Heart left ventricle (tissue), 16 donors: ENCODE data around the gene YPEL3. TPM values are rescaled to one million over a fixed set of nuclear protein-coding genes. Genes with fewer than 3 reads are reported as not detected.
A peak's percentile ranks its signal among the peaks of the same experiment; 100 is the strongest.

Experiments
- ATAC-seq, 4 donors: fragments of 200-7000 bp; cut with Tn5 transposase; one replicate each; pipeline ENCODE4 v1.9.1; 2020 to 2022; ENCODE audit warnings: moderate library complexity in 4 of 4, mild to moderate bottlenecking in 3 of 4, moderate number of reproducible peaks in 1 of 4
- DNase-seq, 5 donors: peaks; one replicate each; pipeline ENCODE4 v3.0.0-alpha.2; 2020
- H3K27ac ChIP-seq, 12 donors: fragments of 200-600 bp; sonication (generic) in 4 of 12; one replicate each; pipeline versions ENCODE4 v1.5.0 to v1.8.0; 2016 to 2022; ENCODE audit warnings: mild to moderate bottlenecking in 2 of 12
- H3K27me3 ChIP-seq, 9 donors: fragments of 200-600 bp; sonication (generic) in 2 of 9; one replicate each; pipeline versions ENCODE4 v1.5.1 to v1.8.0; 2016 to 2022; ENCODE audit warnings: mild to moderate bottlenecking in 3 of 9
- H3K36me3 ChIP-seq, 9 donors: fragments of 200-600 bp; sonication (generic) in 2 of 9; one replicate each; pipeline versions ENCODE4 v1.5.0 to v1.8.0; 2018 to 2022; ENCODE audit warnings: mild to moderate bottlenecking in 2 of 9
- H3K4me1 ChIP-seq, 12 donors: fragments of 200-600 bp; sonication (generic) in 4 of 12; one replicate each; pipeline versions ENCODE4 v1.5.0 to v1.8.0; 2016 to 2022; ENCODE audit warnings: mild to moderate bottlenecking in 3 of 12
- H3K4me3 ChIP-seq, 12 donors: fragments of 200-600 bp; sonication (generic) in 4 of 12; one replicate each; pipeline versions ENCODE4 v1.5.0 to v1.8.0; 2017 to 2022; ENCODE audit warnings: mild to moderate bottlenecking in 9 of 12, moderate library complexity in 4 of 12
- H3K9me3 ChIP-seq, 12 donors: fragments of 200-600 bp; sonication (generic) in 4 of 12; one replicate each; pipeline versions ENCODE4 v1.5.0 to v1.8.0; 2016 to 2022; ENCODE audit warnings: mild to moderate bottlenecking in 1 of 12
- POLR2A ChIP-seq, 2 donors: fragments of 450-650 bp; IDR thresholded peaks; one replicate each; pipeline ENCODE4 v1.6.1; 2017; ENCODE audit warnings: antibody characterized with exemption in 2 of 2, mild to moderate bottlenecking in 2 of 2, moderate library complexity in 2 of 2
- WGBS, 4 donors: extraction: QIAGEN DNeasy Blood & Tissue Kit in 2 of 4; methylation state at CpG; one replicate each; pipeline versions ENCODE4 v1.1.5 to v1.1.7; 2013 to 2018; 5-methylcytosine and 5-hydroxymethylcytosine counted together
- intact Hi-C, 10 donors: fragments of 100-400 bp; cut with DNase I; formaldehyde crosslinking; loops; one replicate each; pipeline versions ENCODE4 v1.11.1 to v1.14.2; 2022
- polyA plus RNA-seq, 2 donors: library from polyadenylated mRNA; stranded (reverse); fragments of 200-250 nt; gene quantifications; one replicate each; pipeline ENCODE4 v1.2.3, GENCODE V29; 2013
- total RNA-seq, 9 donors: library from RNA; depleted of rRNA in 2 of 9; stranded (reverse); fragments of >200 nt in 2 of 9; fragmentation: NEBNext Ultra II Directional in 3 of 9; extraction: Animal tissue kit (Norgen Biotek cat#: 25700) in 3 of 9; gene quantifications; one replicate each; pipeline versions ENCODE4 v1.1.0 to v1.2.4, GENCODE V29; 2016 to 2023
- TF ChIP-seq, protein P1 (sequence below), 12 donors: fragments of 200-600 bp; sonication (generic) in 4 of 12; IDR thresholded peaks; one replicate each; pipeline versions ENCODE4 v1.5.0 to v1.8.0; 2018 to 2022; ENCODE audit warnings: antibody characterized with exemption in 12 of 12, mild to moderate bottlenecking in 5 of 12
- donor health status: ischemic (EF 13 %, LVEDD 7.1; RV severe dilation, severe dysfunction).
- donor health status: healthy with polysubstance abuse.
- donor health status: DM: no; HTN: yes; CAD: no.
- donor health status: DM: no; HTN: no; CAD: no.
- donor health status: ischemic (EF 25% LVEDD 6.9; RV normal size, moderate dysfunction).
- donor health status: ischemic (EF 25% LVEDD 5.7; RV mildly dilated, moderate dysfunction).
- donor health status: healthy.
- donor health status: DM: yes; HTN: yes; CAD: no.
- donor health status: ischemic (EF 35%, LVEDD 5.7; RV mildly dilated, moderate dysfunction).
- donor health status: nonischemic (EF 11% LVEDD 7.7; RV severe dilation, severe dysfunction).
- donor health status: DM: yes; HTN: yes; CAD: no.
- donor health status: PGD.
- donor health status: ischemic (EF 29% LVEDD 5.4; RV normal size, mild dysfunction).
- donor health status: nonischemic (EF 23%, LVEDD 6.1; RV moderate dilation, normal function).

YPEL3 gene
- total and polyA plus RNA-seq, 11 donors, result 34.8 to 248 (median 50.3) TPM

DNA sequence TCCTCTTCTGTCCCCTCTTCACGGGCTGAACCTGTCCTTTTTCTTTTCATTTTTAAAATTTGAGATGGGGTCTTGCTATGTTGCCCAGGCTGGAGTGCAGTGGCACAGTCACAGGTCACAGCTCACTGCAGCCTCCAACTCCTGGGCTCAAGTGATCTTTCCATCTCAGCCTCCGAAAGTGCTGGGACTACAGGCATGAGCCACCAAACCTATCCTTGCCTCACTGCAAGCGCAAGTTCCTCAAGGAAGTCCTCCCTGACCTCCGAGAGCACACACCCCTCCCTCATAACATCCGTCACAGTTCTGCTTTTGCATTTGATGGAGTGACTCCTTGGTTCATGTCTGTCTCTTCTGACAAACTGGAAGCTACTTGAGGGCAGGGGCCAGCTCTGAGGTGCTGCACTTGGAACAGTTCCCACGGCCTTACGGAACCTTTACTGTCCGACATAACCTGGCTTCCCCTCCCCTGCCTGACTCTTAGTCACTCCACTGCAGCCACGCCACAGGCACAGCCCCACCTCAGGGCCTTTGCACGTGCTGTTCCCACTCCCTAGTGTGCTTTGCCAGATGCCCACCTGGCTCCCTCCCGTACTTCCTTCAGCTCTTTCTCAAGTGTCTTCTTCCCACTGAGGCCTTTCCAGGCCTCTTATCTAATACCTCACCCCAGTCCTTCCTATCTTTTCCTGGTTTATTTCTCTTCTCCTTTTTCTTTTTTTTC is 8.7 kb downstream of the YPEL3 start:
- DNase-seq (peak in 1 of 5 donors; percentile 43), ATAC-seq (no peak)
- no peak overlapping the region for H3K4me3 ChIP-seq
- 86 to 94% (median 88%) methylated on average over 11 of the region's 11 CpGs for WGBS, 4 donors
- peaks cover 0 to 49% (median 14%) of the 10 kb centered on the region in 12 donors for H3K4me1 ChIP-seq
- H3K27me3 ChIP-seq, result no peaks in the 10 kb centered on the region
- intact Hi-C loops, result loop anchor here in 1 of 10 donors (5.0 kb wide), 1 partner anchor 320 kb away; the partner anchor contains the start of gene ZNF771
- no peaks in the 10 kb centered on the region for H3K9me3 ChIP-seq
- H3K36me3 ChIP-seq, result peaks cover 0 to 35% (median 33%) of the 10 kb centered on the region in 9 donors
- TF ChIP-seq POLR2A (IDR thresholded peaks at IDR 0.05), result no peak
- TF ChIP-seq, protein P1, sequence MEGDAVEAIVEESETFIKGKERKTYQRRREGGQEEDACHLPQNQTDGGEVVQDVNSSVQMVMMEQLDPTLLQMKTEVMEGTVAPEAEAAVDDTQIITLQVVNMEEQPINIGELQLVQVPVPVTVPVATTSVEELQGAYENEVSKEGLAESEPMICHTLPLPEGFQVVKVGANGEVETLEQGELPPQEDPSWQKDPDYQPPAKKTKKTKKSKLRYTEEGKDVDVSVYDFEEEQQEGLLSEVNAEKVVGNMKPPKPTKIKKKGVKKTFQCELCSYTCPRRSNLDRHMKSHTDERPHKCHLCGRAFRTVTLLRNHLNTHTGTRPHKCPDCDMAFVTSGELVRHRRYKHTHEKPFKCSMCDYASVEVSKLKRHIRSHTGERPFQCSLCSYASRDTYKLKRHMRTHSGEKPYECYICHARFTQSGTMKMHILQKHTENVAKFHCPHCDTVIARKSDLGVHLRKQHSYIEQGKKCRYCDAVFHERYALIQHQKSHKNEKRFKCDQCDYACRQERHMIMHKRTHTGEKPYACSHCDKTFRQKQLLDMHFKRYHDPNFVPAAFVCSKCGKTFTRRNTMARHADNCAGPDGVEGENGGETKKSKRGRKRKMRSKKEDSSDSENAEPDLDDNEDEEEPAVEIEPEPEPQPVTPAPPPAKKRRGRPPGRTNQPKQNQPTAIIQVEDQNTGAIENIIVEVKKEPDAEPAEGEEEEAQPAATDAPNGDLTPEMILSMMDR (IDR thresholded peaks at IDR 0.05), result no peak
- peak overlapping the region in 1 of 12 donors; percentile 58 for H3K27ac ChIP-seq

DNA sequence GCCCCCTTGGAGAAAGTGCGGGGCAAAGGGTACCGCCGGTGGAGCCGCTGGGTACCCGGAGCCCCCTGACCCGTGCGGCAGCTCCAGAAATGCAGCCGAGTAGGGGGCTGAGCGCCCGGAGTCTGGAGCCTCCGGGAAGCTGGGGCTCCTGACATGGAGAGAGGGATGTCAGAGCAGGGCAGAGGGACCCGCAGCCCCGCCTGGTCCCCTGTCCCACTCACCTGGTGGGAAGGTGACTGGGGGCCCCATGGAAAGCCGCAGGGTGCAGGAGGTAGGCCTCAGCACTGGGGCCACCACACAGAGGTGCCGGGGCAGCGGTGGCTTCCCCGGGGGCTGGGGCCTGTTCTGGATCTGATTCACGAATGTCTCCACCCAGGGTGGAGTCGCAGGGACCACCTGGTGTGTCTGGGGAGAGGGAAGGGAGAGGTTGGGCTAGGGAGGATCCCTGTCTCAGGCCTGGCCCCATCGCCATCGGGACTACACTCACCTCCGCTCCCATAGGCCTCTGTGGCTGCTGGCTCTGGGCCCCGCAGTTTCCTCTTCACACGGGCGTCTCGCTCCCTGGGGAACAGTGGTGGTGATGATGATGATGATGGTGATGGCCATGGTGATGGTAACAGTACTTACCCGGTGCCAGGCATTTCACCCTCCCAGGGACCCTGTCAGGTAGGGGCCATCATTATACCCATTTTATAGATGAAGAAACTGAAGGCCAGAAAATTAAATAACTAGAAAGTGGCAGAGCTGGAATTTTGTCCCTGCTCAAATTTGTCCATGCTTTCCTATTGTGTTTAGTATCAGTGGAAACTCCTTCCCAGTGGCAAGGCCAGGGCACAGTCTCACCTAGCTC is 9.5 kb downstream of the YPEL3 start:
- intact Hi-C loops, result loop anchor here in 1 of 10 donors (5.0 kb wide), 1 partner anchor 321 kb away; the partner anchor contains the start of gene ZNF771
- no peak overlapping the region for H3K4me3 ChIP-seq
- H3K36me3 ChIP-seq, result peaks cover 0 to 43% (median 41%) of the 10 kb centered on the region in 9 donors
- TF ChIP-seq POLR2A (IDR thresholded peaks at IDR 0.05), result no peak
- TF ChIP-seq, protein P1 (IDR thresholded peaks at IDR 0.05), result no peak
- ATAC-seq (no peak), DNase-seq (peak in 2 of 5 donors; percentile 21 to 60)
- no peaks in the 10 kb centered on the region for H3K27me3 ChIP-seq
- peaks cover 0 to 44% (median 9%) of the 10 kb centered on the region in 12 donors for H3K4me1 ChIP-seq
- peak overlapping the region in 1 of 12 donors; percentile 58 for H3K27ac ChIP-seq
- WGBS, 4 donors, result 77 to 82% (median 79%) methylated on average over 18 to 27 of the region's 27 CpGs
- no peaks in the 10 kb centered on the region for H3K9me3 ChIP-seq

DNA sequence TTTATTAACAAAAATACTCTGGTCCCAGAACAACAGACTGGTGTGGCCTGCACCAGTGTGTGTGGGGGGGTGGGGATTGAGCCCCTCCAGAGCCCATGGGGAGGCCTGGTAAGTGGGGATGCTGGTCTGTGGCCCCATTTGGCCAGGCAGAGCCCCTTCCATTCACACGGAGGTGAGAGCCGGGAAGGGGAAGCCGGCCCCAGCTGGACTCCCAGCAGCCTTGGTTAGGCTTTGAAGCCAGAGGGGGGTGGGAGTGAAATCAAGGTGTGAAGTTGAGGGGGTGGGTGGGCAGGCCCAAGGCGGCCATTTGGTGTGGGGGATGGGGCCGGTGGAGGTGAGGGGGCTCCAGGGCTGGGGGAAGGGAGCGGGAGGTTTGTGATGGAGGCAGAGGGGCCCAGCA is 10.2 kb downstream of the YPEL3 start:
- 70 to 79% (median 76%) methylated on average over 5 to 6 of the region's 6 CpGs for WGBS, 4 donors
- Histone ChIP-seq H3K27me3 (no peaks in the 10 kb centered on the region), H3K9me3 (no peaks in the 10 kb centered on the region), H3K4me1 (peaks cover 0 to 37% (median 3%) of the 10 kb centered on the region in 12 donors), H3K36me3 (peaks cover 0 to 50% (median 48%) of the 10 kb centered on the region in 9 donors), H3K4me3 (no peak overlapping the region), H3K27ac (peak overlapping the region in 5 of 12 donors; percentile 20 to 52 (median 31))
- DNase-seq, result peak in 2 of 5 donors; percentile 17 to 33
- TF ChIP-seq, protein P1 (IDR thresholded peaks at IDR 0.05), result no peak
- TF ChIP-seq POLR2A (IDR thresholded peaks at IDR 0.05), result no peak
- intact Hi-C loops, result loop anchor here in 1 of 10 donors (5.0 kb wide), 1 partner anchor 321 kb away; the partner anchor contains the start of gene ZNF771
- no peak for ATAC-seq
